OCI-LY3 (cell line): Measurements from ENCODE around the gene B3GALT6.

Source experiments
- CTCF ChIP-seq: fragments of 200-600, 300-600 bp; sonication (generic); IDR thresholded peaks from 2 replicates; pipeline ENCODE4 v1.5.1; 2014; ENCODE audit warnings: antibody characterized with exemption, low read length, low read depth
- EZH2phosphoT487 ChIP-seq: fragments of 200-600 bp; shearing (Covaris generic); IDR thresholded peaks from 2 replicates; pipeline ENCODE4 v1.6.1; 2018; ENCODE audit warnings: antibody characterized with exemption, mixed run types, low read depth

GRCh38 chr1:1220197-1220596 is 11.8 kb upstream of the B3GALT6 start:
- no peak for TF ChIP-seq CTCF
- TF ChIP-seq EZH2phosphoT487: no peak
